ENCODE results near the gene PROX1.

The PROX1 gene

GRCh38 chr1:213987927-213988506 lies at the start of gene PROX1:
PROX1 (plus strand) TSS chr1:213987973; CDS start chr1:213996536, 8,563 bp downstream.
- in situ Hi-C loops (cut with MboI; ENCODE audit: low pct_unique_long_range_greater_than_20kb, low sequenced_read_pairs): no loop called here
- DNase-seq: peak; percentile 80

GRCh38 chr1:213938776-213939175 lies 49.0 kb upstream of the PROX1 start:
- in situ Hi-C loops (cut with MboI; ENCODE audit: low pct_unique_long_range_greater_than_20kb, low sequenced_read_pairs): no loop called here
- no peak for DNase-seq

- in situ Hi-C loops (cut with MboI; ENCODE audit: low pct_unique_long_range_greater_than_20kb, low sequenced_read_pairs): no loop called here
- no peak for DNase-seq
These were observed 47.9 kb upstream of the PROX1 start for GRCh38 chr1:213939888-213940287.

GRCh38 chr1:213940947-213941346 lies 46.8 kb upstream of the PROX1 start:
- in situ Hi-C loops (cut with MboI; ENCODE audit: low pct_unique_long_range_greater_than_20kb, low sequenced_read_pairs): no loop called here
- no peak for DNase-seq

- in situ Hi-C loops (cut with MboI; ENCODE audit: low pct_unique_long_range_greater_than_20kb, low sequenced_read_pairs): no loop called here
- DNase-seq: no peak
These were observed 45.7 kb upstream of the PROX1 start for GRCh38 chr1:213942061-213942460.

- in situ Hi-C loops (cut with MboI; ENCODE audit: low pct_unique_long_range_greater_than_20kb, low sequenced_read_pairs): no loop called here
- no peak for DNase-seq
These were observed 40.5 kb upstream of the PROX1 start for GRCh38 chr1:213947200-213947801.

GRCh38 chr1:213951876-213952275 lies 35.9 kb upstream of the PROX1 start:
- in situ Hi-C loops (cut with MboI; ENCODE audit: low pct_unique_long_range_greater_than_20kb, low sequenced_read_pairs): no loop called here
- DNase-seq: no peak

GRCh38 chr1:213953806-213954205 lies 34.0 kb upstream of the PROX1 start:
- no peak for DNase-seq
- in situ Hi-C loops (cut with MboI; ENCODE audit: low pct_unique_long_range_greater_than_20kb, low sequenced_read_pairs): no loop called here

GRCh38 chr1:213956295-213956770 lies 31.4 kb upstream of the PROX1 start:
- in situ Hi-C loops (cut with MboI; ENCODE audit: low pct_unique_long_range_greater_than_20kb, low sequenced_read_pairs): no loop called here
- no peak for DNase-seq

GRCh38 chr1:213958346-213958745 lies 29.4 kb upstream of the PROX1 start:
- in situ Hi-C loops (cut with MboI; ENCODE audit: low pct_unique_long_range_greater_than_20kb, low sequenced_read_pairs): no loop called here
- no peak for DNase-seq

- in situ Hi-C loops (cut with MboI; ENCODE audit: low pct_unique_long_range_greater_than_20kb, low sequenced_read_pairs): no loop called here
- no peak for DNase-seq
These were observed 26.8 kb upstream of the PROX1 start for GRCh38 chr1:213960963-213961362.

- in situ Hi-C loops (cut with MboI; ENCODE audit: low pct_unique_long_range_greater_than_20kb, low sequenced_read_pairs): no loop called here
- no peak for DNase-seq
These were observed 25.3 kb upstream of the PROX1 start for GRCh38 chr1:213962508-213962907.

GRCh38 chr1:213966122-213966521 lies 21.7 kb upstream of the PROX1 start:
- in situ Hi-C loops (cut with MboI; ENCODE audit: low pct_unique_long_range_greater_than_20kb, low sequenced_read_pairs): no loop called here
- DNase-seq: no peak

- in situ Hi-C loops (cut with MboI; ENCODE audit: low pct_unique_long_range_greater_than_20kb, low sequenced_read_pairs): no loop called here
- DNase-seq: no peak
These were observed 19.5 kb upstream of the PROX1 start for GRCh38 chr1:213968146-213968825.

- DNase-seq: no peak
- in situ Hi-C loops (cut with MboI; ENCODE audit: low pct_unique_long_range_greater_than_20kb, low sequenced_read_pairs): no loop called here
These were observed 17.7 kb upstream of the PROX1 start for GRCh38 chr1:213969958-213970555.

GRCh38 chr1:213972141-213972540 lies 15.6 kb upstream of the PROX1 start:
- no peak for DNase-seq
- in situ Hi-C loops (cut with MboI; ENCODE audit: low pct_unique_long_range_greater_than_20kb, low sequenced_read_pairs): no loop called here

- in situ Hi-C loops (cut with MboI; ENCODE audit: low pct_unique_long_range_greater_than_20kb, low sequenced_read_pairs): no loop called here
- DNase-seq: no peak
These were observed 14.6 kb upstream of the PROX1 start for GRCh38 chr1:213973129-213973528.

- DNase-seq: no peak
- in situ Hi-C loops (cut with MboI; ENCODE audit: low pct_unique_long_range_greater_than_20kb, low sequenced_read_pairs): no loop called here
These were observed 10.9 kb upstream of the PROX1 start for GRCh38 chr1:213976665-213977485.

GRCh38 chr1:213977486-213977842 lies 10.3 kb upstream of the PROX1 start:
- DNase-seq: no peak

More at GRCh38 chr1:213977486-213977842, 10.3 kb upstream of the PROX1 start:
- in situ Hi-C loops (cut with MboI; ENCODE audit: low pct_unique_long_range_greater_than_20kb, low sequenced_read_pairs): no loop called here
